Loucy (cell line): ENCODE measurements around the gene C4orf54.

Experiments
- H2AFZ ChIP-seq: fragments of 200-600 bp; sonication (generic); 2 replicates; pipeline ENCODE4 v1.6.0; 2016; ENCODE audit warnings: antibody characterized with exemption, mild to moderate bottlenecking, low read length, moderate library complexity
- H3F3A ChIP-seq: fragments of 200-600 bp; 2 replicates; pipeline ENCODE4 v1.6.0; 2016; ENCODE audit warnings: antibody characterized with exemption, low read depth, mild to moderate bottlenecking
- H3K27me3 ChIP-seq: fragments of 200-600 bp; sonication (generic); 2 replicates; pipeline ENCODE4 v1.6.1; 2014; ENCODE audit warnings: low read length, mild to moderate bottlenecking; ENCODE audit not compliant: insufficient read depth, poor library complexity, severe bottlenecking
- H3K36me3 ChIP-seq: fragments of 200-600 bp; sonication (generic); 2 replicates; pipeline ENCODE4 v1.6.1; 2016; ENCODE audit warnings: low read length; ENCODE audit not compliant: insufficient read depth
- H3K4me1 ChIP-seq: fragments of 200-600 bp; sonication (generic); 2 replicates; pipeline ENCODE4 v1.5.1; 2014; ENCODE audit warnings: low read length, mild to moderate bottlenecking; ENCODE audit not compliant: insufficient read depth, poor library complexity, severe bottlenecking
- H3K4me2 ChIP-seq: fragments of 200-600 bp; sonication (generic); 2 replicates; pipeline ENCODE4 v1.6.0; 2014; ENCODE audit warnings: antibody characterized with exemption, low read length, low read depth, mild to moderate bottlenecking; ENCODE audit not compliant: poor library complexity, severe bottlenecking
- H3K4me3 ChIP-seq: fragments of 200-600 bp; sonication (generic); 2 replicates; pipeline ENCODE4 v1.5.1; 2014; ENCODE audit warnings: low read length, mild to moderate bottlenecking, mixed read lengths; ENCODE audit not compliant: poor library complexity, severe bottlenecking
- H3K79me2 ChIP-seq: fragments of 200-600 bp; sonication (generic); 2 replicates; pipeline ENCODE4 v1.6.1; 2014; ENCODE audit warnings: low read length; ENCODE audit not compliant: insufficient read depth
- H3K9ac ChIP-seq: fragments of 200-600 bp; sonication (generic); 2 replicates; pipeline ENCODE4 v1.6.0; 2014; ENCODE audit warnings: mild to moderate bottlenecking, low read depth, low read length, moderate library complexity; ENCODE audit not compliant: poor library complexity, severe bottlenecking
- H3K9me2 ChIP-seq: fragments of 200-600 bp; sonication (generic); replicated peaks from 2 replicates; pipeline ENCODE4 v1.6.1; 2016; ENCODE audit warnings: low read depth, low read length, mixed read lengths
- H3K9me3 ChIP-seq: fragments of 200-600 bp; sonication (generic); 2 replicates; pipeline ENCODE4 v1.6.1; 2014; ENCODE audit warnings: mild to moderate bottlenecking, antibody characterized with exemption, low read length, low read depth; ENCODE audit not compliant: insufficient read depth
- H4K20me1 ChIP-seq: fragments of 200-600 bp; sonication (generic); 2 replicates; pipeline ENCODE4 v1.6.0; 2014; ENCODE audit warnings: antibody characterized with exemption, low read length, mild to moderate bottlenecking; ENCODE audit not compliant: insufficient read depth, poor library complexity, severe bottlenecking
- EZH2phosphoT487 ChIP-seq: fragments of 200-600 bp; IDR thresholded peaks from 2 replicates; pipeline ENCODE4 v1.6.1; 2018; ENCODE audit warnings: antibody characterized with exemption, mild to moderate bottlenecking, moderate library complexity, borderline replicate concordance
- TF ChIP-seq, protein P1 (sequence below): fragments of 200-600 bp; sonication (generic); conservative IDR thresholded peaks from 2 replicates; pipeline ENCODE4 v1.5.1; 2014; ENCODE audit warnings: mild to moderate bottlenecking, antibody characterized with exemption, low read length

C4orf54 gene

DNA sequence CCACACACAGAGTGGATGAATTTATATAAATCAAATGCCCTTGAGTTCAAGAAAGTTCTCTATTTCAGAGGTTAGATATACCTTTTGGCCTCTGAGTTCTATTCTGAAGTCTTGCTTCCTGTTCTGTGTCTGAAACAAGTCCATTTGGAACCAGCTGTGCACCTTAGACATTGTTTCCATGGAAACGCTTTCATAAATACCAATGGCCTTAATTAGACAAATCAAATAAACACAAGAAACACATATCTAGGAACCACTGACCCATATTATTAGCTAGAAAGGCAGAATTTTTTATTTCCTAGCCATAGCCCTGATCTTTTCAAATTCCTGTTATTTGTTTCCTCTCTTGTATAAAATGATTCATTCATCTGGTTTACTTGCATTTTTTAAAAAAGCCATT is 8.4 kb upstream of the C4orf54 start:
- no peaks in the 10 kb centered on the region for H3K4me1 ChIP-seq

DNA sequence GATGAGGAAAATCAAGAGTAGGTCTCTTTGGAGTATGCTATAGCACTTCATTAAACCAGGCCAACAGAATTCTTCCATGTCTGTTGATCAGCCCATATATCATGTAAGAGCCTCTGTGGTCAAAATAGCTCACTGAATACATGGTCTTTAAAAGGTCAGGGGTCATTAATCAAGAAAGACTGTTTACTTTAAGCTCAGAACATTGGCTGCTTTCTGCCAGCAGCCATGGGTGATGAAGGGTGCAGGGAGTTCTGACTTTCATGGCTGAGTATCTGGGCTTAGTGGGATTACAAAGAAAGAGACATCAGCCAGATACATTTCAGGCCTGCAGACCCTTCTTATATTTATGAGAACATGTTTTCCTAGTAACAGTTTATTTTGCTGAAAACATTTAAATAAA is 7.1 kb upstream of the C4orf54 start:
- Histone ChIP-seq H3K36me3 (no peaks in the 10 kb centered on the region), H2AFZ (no peak overlapping the region), H3K27me3 (no peaks in the 10 kb centered on the region), H4K20me1 (no peaks in the 10 kb centered on the region), H3K9ac (no peak overlapping the region), H3K9me2 (no peaks in the 10 kb centered on the region), H3K4me2 (no peak overlapping the region), H3K4me1 (no peaks in the 10 kb centered on the region), H3K4me3 (no peak overlapping the region), H3K79me2 (no peaks in the 10 kb centered on the region), H3F3A (no peaks in the 10 kb centered on the region), H3K9me3 (no peaks in the 10 kb centered on the region; the same call in 1 of the 2 replicates)
- TF ChIP-seq, protein P1, sequence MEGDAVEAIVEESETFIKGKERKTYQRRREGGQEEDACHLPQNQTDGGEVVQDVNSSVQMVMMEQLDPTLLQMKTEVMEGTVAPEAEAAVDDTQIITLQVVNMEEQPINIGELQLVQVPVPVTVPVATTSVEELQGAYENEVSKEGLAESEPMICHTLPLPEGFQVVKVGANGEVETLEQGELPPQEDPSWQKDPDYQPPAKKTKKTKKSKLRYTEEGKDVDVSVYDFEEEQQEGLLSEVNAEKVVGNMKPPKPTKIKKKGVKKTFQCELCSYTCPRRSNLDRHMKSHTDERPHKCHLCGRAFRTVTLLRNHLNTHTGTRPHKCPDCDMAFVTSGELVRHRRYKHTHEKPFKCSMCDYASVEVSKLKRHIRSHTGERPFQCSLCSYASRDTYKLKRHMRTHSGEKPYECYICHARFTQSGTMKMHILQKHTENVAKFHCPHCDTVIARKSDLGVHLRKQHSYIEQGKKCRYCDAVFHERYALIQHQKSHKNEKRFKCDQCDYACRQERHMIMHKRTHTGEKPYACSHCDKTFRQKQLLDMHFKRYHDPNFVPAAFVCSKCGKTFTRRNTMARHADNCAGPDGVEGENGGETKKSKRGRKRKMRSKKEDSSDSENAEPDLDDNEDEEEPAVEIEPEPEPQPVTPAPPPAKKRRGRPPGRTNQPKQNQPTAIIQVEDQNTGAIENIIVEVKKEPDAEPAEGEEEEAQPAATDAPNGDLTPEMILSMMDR: no peak
- TF ChIP-seq EZH2phosphoT487: no peak

More for the DNA sequence above, 8.4 kb upstream of the C4orf54 start:
- H3K9ac ChIP-seq: no peak overlapping the region
- no peaks in the 10 kb centered on the region for H3K9me2 ChIP-seq
- no peak overlapping the region for H3K4me3 ChIP-seq
- H2AFZ ChIP-seq: no peak overlapping the region
- no peaks in the 10 kb centered on the region for H4K20me1 ChIP-seq
- H3K36me3 ChIP-seq: no peaks in the 10 kb centered on the region
- no peaks in the 10 kb centered on the region for H3K79me2 ChIP-seq
- no peak overlapping the region for H3K4me2 ChIP-seq
- no peaks in the 10 kb centered on the region for H3K27me3 ChIP-seq
- no peaks in the 10 kb centered on the region for H3F3A ChIP-seq
- H3K9me3 ChIP-seq: no peaks in the 10 kb centered on the region; the same call in 1 of the 2 replicates
- TF ChIP-seq, protein P1: no peak
- no peak for TF ChIP-seq EZH2phosphoT487

DNA sequence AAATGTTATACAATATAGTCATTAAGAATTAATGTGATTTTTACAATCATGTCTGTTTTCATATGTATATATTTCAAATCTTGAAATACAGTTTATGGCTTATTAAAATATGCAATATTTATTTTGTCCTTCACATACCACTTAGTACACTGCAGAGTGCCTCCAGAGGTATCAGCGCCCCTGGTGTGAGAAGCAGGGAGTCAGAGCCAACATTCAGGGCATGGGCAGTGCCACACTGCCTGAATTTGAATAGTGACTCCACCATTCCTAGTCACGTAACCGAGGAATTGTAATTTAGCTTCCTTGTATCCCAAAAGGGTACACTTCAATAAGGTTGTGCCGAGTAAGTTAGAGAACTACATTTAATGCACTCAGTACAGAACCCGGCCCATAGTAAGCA is 4.3 kb upstream of the C4orf54 start:
- Histone ChIP-seq H3K27me3 (no peaks in the 10 kb centered on the region), H3K9me2 (no peaks in the 10 kb centered on the region), H3K36me3 (no peaks in the 10 kb centered on the region), H4K20me1 (no peaks in the 10 kb centered on the region), H3F3A (no peaks in the 10 kb centered on the region), H3K4me1 (no peaks in the 10 kb centered on the region), H3K4me2 (no peak overlapping the region), H3K9me3 (no peaks in the 10 kb centered on the region), H3K9ac (no peak overlapping the region), H3K79me2 (no peaks in the 10 kb centered on the region), H3K4me3 (no peak overlapping the region), H2AFZ (no peak overlapping the region)
- TF ChIP-seq, protein P1: no peak
- TF ChIP-seq EZH2phosphoT487: no peak
